ENCODE results near the gene LAMB3.

GRCh38 chr1:209643285-209644020, 8.8 kb downstream of the LAMB3 start:
- no peak for TF ChIP-seq GATA2 (IDR thresholded peaks at IDR 0.05; ENCODE audit: low read depth, low read length)
- no peak for TF ChIP-seq GATA3 (IDR thresholded peaks at IDR 0.05; ENCODE audit: low read depth, low read length)

Data from SH-SY5Y (cell line).